ENCODE measurements around the gene SOS2.

Gene SOS2

DNA sequence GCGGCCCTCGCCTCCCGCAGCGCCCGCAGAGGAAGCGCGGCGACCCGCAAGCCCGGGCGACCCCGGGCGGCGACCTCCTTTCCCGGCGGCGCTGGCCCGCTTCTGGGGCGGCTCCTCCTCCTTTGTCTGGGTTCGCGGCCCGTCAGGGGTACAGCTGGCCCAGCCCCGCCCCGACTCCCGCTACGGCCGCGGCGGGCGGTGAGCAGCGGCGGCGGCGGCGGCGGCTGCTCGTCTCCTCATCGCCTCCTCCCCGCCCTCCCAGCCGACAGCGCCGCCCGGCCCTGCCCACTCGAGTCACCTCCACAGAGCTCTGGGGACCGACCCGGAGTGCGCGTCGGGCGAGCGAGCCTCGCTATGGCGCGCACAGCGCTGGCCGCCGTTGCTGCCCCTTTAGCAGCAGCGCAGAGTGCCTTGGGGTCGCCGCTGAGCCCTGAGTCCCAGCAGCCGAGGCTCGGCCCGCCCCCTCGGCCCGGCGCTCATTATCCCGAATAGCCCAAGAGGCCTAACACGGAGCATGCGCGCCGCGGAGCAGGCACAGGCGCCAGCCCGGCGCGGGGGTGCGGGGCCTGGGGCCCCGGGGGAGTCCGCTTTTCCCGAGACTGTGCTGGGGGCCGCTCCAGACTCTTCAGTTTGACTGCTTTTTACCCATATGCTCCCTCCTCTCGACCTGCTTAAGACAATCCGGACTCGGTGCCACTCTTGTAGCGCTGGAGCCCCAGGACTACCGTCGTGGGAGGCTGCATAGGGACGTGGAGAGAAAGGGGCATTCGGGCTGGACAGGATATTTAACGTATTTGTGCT lies at the start of gene SOS2:
Gene SOS2, minus strand, starts transcription at position 104 of the 801 bp plus-strand sequence. CDS start 295 bp downstream, outside the sequence.
- peak; percentile 84 to 88 for DNase-seq

DNA sequence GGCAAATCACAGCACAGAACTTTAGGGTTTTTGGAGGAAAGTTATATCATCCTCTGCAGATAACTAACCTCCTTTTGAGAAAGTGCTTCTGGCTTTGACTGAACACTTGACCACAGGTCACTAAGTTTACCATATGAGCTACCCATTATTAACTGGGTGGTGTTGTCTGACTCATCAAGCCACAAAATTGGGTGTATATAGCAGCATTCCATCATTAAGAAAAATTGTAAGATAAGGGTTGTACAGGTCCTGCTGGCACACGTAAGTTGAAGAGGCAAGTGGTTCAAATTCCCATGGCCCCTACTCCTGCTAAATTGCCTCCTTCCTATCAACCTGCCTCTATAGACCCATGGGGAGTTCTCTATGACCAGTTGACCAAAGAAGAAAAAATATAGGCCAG lies 41.1 kb upstream of the SOS2 start:
- DNase-seq, result no peak

DNA sequence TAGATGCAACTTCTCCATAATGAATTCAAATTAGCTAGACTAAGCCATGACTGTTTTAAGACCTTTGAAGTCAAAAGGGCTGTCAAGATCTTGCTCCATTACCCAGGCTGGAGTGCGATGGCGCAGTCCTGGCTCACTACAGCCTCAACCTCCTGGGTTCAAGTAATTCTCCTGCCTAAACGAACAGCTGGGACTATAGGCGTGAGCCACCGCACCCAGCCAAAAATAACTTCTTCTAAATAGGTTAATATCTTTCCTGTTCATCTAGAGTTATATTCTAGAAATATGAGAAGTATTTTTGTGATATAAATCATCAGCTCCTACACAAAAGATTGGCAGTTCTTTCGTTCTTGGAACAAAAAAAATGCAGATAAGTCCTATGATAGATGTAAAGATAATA lies 39.6 kb upstream of the SOS2 start:
- DNase-seq, result no peak

DNA sequence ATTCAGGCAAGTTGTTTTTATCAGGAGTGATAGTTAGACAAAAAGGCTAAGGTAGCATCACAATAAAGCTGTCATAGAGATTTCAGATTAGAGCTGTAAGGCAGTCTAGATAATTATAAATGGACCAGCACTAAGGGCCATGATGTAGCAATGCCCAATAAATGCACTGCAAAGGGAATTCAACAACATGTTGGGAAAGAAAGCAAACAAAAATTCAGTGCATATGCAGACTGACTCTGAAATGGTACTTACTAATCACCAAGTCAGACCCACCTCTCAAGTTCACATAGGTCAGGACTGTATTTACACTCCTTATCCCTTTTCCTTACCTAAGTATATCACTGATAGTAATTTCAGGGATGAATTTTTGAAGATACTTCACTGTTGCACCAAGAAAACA lies 33.7 kb upstream of the SOS2 start:
- no peak for DNase-seq

DNA sequence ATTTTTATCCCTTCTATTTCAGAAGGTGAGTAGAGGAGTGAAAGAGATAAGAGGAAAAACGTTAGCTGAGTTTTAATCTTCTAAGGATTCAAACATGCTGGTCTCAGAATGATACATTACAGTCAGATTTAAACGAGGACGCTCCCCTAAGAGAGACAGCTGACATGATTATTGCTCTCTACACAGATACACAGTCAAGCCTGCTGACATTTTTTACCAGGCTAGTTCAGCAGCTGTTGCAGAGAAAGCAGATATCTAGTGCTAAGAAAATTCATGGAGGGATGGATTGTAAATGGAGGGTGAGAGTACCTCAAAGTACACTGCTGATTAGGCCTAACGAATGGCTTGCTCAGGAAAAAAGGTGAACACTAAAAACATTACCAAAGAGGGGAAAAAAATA lies 31.9 kb upstream of the SOS2 start:
- no peak for DNase-seq

DNA sequence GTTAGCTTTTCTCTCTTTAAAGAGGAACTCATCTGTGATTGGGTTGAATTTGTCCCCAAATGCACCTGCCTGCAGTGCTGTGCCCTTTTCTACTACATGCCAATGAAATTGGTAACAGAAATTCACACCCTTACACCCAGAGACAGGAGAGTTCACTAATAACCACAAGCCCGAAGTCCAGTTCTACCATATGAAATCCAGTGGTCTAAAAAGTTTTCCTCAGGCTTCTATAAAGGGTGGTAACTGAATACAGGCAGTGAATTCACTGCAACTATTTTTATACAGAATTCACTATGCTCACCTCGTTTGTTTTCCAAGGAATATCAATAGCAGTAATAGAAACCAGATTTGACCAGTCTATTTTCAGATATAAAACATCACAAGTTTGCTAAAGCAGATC lies 31.5 kb upstream of the SOS2 start:
- no peak for DNase-seq

DNA sequence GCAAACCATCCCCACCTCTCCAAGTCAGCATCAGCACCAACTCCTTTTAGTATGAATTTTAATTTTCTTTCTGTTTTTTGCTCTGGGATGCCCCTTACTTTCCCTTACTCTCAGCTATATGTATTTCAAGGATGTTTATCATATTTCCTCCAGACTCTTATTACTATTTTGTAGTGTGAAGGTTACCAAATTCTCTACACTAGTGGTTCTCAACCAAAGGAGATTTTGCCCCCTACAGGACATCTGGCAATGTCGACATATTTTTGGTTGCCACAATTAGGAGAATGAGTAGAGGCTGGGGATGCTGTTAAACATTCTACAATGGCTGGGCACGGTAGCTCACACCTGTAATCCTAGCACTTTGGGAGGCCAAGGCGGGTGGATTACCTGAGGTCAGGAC lies 29.1 kb upstream of the SOS2 start:
- DNase-seq, result no peak

DNA sequence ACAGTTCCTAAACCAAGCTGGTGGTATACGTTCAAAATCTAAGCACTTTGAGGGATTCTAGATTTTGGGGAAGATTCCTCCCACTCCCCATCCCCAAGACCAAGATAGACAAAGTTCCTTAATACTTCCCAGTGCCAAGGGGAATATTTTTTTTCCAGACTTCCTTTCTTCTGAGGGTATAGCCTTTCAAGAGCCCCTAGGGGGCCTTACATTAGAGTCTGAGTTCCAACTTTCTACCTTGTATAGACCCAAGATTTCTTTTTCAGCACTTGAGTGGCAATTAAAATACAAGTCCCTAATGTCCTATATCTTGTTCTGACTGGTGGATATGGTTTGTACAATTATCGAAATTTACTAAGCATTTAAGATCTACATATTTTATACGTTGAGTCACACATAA lies 28.7 kb upstream of the SOS2 start:
- DNase-seq, result no peak

DNA sequence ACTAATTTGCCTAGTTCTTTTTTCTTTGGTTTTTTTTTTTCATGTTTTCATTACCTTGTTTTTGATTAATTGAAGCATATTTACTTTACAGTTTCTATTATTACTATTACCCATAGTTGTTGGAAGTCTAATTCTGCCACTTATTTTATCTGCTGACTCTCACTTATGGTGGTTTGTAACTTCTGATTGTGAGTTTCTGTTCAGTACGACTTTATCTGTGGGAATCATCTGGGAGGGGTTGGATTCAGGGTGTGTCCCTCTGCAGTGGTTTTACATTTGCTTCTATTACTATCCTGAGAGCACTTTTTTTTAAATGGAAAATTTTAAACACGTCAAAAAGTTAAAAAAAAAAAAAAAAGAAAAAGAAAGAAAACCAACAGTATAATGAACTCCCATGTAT lies 26.4 kb upstream of the SOS2 start:
- DNase-seq, result no peak

DNA sequence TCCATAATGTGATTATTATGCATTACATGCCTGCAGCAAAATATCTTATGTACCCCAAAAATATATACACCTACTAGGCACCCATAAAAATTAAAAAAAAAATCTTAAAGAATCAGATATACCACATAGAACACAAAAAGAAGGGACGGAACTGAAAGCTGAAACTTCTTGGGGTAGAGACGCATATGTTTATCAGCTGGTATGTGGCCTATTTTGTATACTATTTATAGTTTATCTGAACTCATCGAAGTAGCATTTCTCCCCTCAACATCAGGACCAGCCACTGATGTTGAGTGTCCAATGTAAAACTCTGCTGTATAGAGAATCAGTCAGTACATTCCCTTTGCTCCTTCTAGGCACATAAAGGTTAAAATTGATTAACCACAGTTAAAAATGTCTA lies 22.9 kb upstream of the SOS2 start:
- no peak for DNase-seq

DNA sequence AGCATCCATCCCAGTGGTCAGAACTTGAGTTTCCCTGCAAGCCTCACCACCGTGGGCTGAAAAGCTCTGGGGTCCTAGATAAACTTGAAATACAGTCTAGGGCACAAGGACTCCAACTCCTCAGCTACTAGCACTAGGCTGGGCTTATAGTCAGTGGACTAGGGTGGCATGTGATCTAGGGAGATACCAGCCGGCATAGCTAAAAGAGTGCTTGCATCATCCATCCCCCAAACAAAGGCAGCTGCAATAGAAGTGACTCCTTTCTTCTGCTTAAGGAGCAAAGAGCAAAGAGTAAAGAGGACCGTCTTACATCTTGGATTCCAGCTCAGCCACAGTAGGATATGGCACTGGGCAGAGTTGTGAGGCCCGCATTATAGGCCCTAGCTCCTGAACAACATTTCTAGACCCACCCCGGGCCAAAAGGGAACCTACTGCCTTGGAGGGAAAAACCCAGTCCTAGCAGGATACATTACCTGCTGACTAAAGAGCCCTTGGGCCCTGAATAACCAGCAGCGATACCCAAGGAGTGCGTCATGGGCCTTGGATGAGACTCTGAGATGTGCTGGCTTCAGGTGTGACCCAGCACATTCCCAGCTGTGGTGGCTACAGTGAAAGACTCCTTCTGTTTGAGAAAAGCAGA lies 17.9 kb upstream of the SOS2 start:
- no peak for DNase-seq

DNA sequence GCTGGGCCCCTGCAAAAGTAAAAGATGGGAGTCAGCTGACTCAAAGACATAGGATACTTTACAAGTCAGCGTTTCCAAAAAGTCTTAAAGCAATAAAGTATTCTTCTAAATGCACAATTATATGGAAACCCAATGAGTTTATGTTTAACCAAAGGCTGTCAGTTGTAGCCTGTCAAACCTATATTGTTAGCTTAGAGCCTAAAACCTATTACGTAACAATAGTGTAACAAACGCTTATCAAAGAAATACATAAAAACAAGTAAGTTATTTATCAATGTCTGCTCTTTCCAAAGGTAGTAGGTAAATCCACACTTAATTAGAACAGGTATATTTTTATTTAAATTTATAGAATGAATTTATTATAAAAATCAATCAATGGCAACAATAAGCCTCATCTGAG lies 15.9 kb upstream of the SOS2 start:
- DNase-seq, result no peak

DNA sequence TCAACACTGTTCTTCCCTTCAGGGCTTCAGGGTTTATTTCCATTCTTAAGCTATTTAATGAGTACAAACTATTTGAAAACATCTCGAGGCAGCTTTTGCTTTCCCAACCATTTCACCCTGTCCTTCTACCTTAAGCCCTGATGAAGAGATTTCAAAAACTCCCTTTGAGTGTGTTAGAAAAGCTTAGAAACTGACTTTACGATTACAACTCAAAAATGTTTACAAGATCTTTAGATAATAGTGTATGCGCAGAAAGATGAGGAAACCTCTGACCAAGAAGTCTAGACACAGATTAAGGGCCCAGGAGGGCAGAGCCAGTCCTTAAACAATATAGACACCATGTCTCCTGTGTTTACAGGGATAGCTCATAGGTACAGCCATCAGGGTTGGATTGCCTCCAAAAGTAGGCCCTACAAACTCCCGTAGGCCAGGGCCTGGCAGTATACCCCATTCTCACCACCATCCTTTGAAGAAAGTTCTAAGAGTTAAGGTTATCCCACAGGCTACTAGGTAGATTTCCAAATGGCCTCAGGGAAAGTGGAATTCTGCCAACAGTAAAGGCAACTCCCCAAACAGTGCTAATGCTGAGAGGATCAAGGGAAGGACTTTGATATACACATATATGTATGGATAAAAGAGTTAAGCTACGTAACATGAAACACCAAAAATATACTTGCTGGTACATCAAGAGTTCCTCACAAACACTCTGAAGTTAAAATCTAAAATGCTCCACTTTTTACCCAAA lies 11.4 kb upstream of the SOS2 start:
- no peak for DNase-seq

DNA sequence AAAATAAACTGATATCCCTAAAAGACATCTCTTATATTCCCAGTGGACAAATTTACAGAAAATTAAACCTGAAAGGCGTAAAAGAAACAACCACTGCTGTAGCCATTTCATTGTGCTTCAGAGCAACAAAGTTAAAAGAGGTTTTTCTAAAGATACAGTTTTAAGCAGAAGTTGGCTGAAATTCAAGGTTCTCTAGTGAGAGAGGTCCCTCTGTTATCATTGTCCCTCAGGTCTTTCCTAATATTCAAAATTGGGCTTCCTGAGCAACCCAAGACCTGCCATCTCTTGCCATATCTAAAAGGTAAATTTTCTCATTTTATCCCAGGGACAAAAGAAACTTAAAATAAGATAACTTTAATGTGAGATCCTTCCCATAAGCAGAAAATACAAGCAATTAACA lies 10.7 kb upstream of the SOS2 start:
- DNase-seq, result no peak

DNA sequence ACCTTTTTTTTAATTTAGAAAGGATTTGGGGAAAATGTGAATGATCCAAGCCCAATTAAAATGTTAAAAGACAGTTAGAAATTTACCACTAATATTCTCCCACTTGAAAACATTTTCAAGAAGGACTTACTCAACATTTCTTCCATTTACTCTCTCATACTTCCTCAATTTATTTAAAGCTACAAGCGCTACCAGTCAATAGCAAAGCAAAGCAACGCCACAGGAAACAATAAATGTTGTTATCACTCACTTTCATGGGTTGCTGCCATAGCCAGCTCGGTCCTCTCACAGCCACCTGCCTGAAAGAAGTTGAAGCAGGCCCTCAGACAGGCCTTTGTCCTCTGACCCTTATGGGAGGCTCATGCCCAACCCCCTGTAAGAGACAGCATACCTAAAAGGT lies 6.0 kb upstream of the SOS2 start:
- no peak for DNase-seq

DNA sequence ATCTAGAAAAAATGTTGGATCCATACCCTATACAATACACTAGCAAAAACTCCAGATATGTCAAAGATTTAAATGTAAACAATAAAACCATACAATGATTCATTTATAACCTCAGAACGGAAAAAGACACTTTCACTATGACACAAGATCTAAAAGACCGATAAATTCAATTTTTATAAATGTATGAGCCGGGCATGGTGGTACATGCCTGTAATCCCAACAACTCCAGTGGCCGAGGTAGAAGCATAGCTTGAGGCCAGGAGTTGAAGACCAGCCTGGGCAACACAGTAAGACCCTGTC lies 2.5 kb upstream of the SOS2 start:
- DNase-seq, result no peak

DNA sequence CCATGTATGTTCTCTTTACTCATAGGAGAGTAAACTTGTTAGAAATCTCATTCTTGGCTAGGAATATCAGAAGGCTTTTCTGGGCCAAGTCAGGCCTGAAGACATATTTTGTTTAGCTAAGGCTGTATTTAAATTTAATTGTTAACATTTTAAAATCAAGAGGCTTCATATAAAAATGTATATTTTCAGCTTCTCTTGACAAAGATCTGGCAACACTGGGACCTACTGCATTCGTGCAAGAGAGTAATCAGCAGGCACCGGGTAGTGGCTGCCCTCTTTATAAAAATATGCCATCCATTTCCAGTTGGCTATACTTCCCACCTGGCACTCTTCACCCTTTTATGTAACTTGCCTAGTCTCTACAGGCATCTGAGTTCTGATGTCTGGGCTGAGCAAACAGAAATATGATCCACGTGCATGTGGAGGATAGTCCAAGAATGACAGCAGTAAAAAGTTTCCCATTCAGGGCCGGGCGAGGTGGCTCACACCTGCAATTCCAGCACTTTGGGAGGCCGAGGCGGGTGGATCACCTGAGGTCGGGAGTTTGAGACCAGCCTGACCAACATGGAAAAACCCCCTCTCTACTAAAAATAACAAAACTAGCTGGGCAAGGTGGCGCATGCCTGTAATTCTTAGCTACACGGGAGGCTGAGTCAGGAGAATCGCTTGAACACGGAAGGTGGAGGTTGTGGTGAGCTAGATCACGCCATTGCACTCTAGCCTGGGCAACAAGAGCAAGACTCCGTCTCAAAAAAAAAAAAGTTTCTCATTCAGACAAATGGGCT lies 2.0 kb upstream of the SOS2 start:
- peak; percentile 43 to 50 for DNase-seq

DNA sequence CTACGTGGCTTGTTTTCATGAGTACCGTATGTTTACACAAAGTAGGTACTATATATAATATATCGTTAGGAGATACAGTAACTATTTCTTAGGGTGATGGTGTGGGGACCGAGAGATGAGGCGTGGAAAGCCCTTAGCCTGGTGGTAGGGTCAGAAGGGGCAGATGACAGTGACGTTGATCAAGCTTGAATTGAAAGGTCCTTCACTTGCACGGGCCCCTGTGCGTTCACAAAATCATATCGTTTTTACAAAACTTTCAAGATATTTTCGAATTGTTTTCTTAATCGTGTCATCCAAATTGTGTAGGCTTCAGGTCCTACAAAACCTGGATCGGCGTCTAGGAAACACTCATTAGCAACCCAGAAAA lies 881 bp upstream of the SOS2 start:
- DNase-seq, result no peak

DNA sequence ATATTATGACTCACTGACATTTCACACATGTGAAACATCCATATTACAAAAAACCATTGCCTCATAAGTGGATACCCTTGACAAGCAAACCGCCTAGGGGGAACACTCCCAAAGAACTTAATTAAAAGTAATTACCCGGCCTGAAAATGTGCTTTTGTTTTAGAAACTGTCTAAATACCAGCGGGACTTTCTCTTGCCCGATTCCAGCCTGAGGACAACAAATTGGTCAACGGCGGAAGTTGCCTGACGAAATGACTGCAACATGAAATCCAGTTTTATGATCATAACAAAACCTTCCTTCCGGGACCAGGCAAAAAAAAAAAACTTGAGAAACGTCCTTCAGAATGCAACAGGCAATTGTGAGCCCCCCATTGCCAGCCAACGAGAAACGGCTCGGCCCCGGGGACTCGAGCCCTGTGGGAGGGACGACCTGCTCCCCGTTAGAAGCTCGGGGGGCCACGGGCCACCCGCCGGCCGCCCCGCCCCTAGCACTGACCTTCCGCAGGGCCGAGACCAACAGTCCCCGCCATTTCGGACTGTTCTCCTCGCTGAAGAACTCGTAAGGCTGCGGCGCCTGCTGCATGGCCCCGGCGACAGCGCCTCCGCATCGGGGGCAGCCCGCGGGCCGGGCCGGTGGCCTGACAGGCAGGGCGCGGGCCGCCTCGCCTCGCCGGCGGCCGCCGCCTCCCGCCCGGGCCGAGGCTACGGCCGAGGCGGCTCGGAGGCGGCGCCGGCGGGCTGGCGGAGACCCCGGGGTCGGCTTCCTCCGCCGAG lies 490 bp downstream of the SOS2 start:
- DNase-seq, result peak; percentile 64 to 65

DNA sequence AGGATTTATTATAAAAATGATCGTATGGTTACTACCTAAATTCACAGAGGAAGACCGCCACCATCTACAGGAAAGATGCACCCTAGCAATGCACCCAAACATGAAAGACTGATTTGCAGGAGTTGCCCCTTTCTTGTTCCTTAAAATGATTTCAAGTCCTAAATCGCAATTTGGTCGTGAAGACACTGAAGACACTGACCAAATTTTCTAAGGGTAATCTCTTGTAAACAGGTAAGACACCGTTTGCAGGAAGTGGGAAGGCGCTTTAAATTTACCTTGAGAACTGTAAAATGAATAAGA lies 1.0 kb downstream of the SOS2 start:
- DNase-seq, result no peak

DNA sequence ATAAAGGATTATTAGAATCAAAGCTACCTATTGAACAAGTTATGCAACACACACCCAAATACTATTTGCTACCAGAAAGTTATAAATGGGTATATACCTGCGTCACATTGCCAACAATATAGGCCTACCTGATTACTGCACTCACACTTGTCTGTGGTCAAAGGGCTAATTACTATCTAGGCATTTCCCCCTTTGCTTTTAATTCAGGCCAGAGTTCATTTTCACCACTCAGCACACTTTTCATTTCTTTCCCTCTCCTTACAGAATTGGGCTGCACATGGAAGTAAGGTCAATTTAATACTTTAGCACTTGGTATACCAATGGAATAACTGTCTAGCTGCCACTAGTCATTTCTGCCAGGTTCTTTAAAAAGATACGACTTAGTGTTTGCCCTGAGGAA lies 1.7 kb downstream of the SOS2 start:
- no peak for DNase-seq

DNA sequence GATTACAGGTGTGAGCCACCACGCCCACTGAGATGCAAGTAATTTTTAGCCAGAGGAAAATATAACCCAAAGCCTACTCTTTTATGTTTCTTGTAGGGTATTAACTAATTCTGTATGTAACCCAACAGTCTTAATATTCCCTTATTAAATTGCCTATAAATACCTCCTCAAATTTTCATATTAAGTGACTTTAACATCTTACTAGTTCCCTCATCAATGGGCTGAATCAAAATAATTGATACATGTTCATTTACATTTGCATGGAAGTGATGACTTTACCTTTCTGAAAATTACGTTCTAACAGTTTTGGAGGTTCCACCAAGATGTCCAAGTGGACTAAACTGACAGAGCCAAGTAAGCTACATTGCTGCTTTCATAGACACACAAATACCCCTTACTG lies 3.1 kb downstream of the SOS2 start:
- no peak for DNase-seq

DNA sequence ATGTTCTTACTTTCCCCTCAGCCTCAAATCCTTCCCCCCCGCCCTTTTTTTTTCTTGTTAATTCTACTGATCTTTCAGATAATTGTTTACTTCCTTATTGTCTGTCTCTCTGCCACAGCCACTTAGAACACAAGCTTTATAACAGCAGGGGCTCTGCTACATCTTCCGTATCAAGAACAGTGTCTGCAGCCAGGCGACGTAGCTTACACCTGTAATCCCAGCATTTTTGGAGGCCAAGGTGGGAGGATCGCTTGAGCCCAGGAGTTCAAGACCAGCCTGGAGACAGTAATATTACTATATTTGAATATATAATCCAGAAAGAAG lies 5.4 kb downstream of the SOS2 start:
- DNase-seq, result no peak

Measured in activated T-cell treated with anti-CD3 and anti-CD28 coated beads, Interleukin-2, amount 50 U/mL, for 48 hours (primary cell).